IPS-18c (cell line): ENCODE results near the gene DEUP1.
"Not testable (repeated sequence)": the region's sequence is repeated elsewhere in the genome, so short reads cannot be mapped to it uniquely, and the experiment has no call there.

Experiments
- H3K4me3 ChIP-seq: 2 replicates; pipeline ENCODE4 v1.7.0; 2013; ENCODE audit warnings: low read depth, mild to moderate bottlenecking, low read length, moderate library complexity; ENCODE audit not compliant: insufficient read depth
- H3K9me3 ChIP-seq: one replicate; pipeline ENCODE4 v1.6.1; 2013; ENCODE audit warnings: mild to moderate bottlenecking, low read length, moderate library complexity; ENCODE audit not compliant: control insufficient read depth, insufficient read depth

The DEUP1 gene

GRCh38 chr11:93340223-93340622 is 9.7 kb downstream of the DEUP1 start:
- no peak overlapping the region for H3K4me3 ChIP-seq

GRCh38 chr11:93344855-93345333 is 14.4 kb downstream of the DEUP1 start:
- no peaks in the 10 kb centered on the region for H3K9me3 ChIP-seq
- no peak overlapping the region for H3K4me3 ChIP-seq

More at GRCh38 chr11:93340223-93340622, 9.7 kb downstream of the DEUP1 start:
- H3K9me3 ChIP-seq = no peaks in the 10 kb centered on the region

- no peak overlapping the region for H3K4me3 ChIP-seq
- peaks cover 4% of the 10 kb centered on the region for H3K9me3 ChIP-seq
Measured at GRCh38 chr11:93348930-93349329, 18.4 kb downstream of the DEUP1 start.

GRCh38 chr11:93350835-93351234 is 20.3 kb downstream of the DEUP1 start:
- H3K4me3 ChIP-seq = no peak overlapping the region
- peaks cover 6% of the 10 kb centered on the region for H3K9me3 ChIP-seq

- no peaks in the 10 kb centered on the region for H3K9me3 ChIP-seq
Measured at GRCh38 chr11:93359396-93359795, 28.9 kb downstream of the DEUP1 start.

GRCh38 chr11:93361435-93361834 is 30.9 kb downstream of the DEUP1 start:
- Histone ChIP-seq H3K4me3 (no peak overlapping the region), H3K9me3 (no peaks in the 10 kb centered on the region)

More at GRCh38 chr11:93359396-93359795, 28.9 kb downstream of the DEUP1 start:
- H3K4me3 ChIP-seq = no peak overlapping the region

GRCh38 chr11:93368022-93368421 is 37.5 kb downstream of the DEUP1 start:
- Histone ChIP-seq H3K4me3 (no peak overlapping the region), H3K9me3 (no peaks in the 10 kb centered on the region)

- Histone ChIP-seq H3K9me3 (no peaks in the 10 kb centered on the region), H3K4me3 (no peak overlapping the region)
Measured at GRCh38 chr11:93370260-93370659, 39.7 kb downstream of the DEUP1 start.

GRCh38 chr11:93389737-93390136 is 59.2 kb downstream of the DEUP1 start:
- Histone ChIP-seq H3K9me3 (no peaks in the 10 kb centered on the region), H3K4me3 (no peak overlapping the region)

GRCh38 chr11:93392867-93393266 is 62.3 kb downstream of the DEUP1 start:
- H3K9me3 ChIP-seq = no peaks in the 10 kb centered on the region
- no peak overlapping the region for H3K4me3 ChIP-seq

GRCh38 chr11:93393386-93393785 is 62.8 kb downstream of the DEUP1 start:
- Histone ChIP-seq H3K9me3 (no peaks in the 10 kb centered on the region), H3K4me3 (no peak overlapping the region)

GRCh38 chr11:93394488-93394887 is 63.9 kb downstream of the DEUP1 start:
- Histone ChIP-seq H3K9me3 (no peaks in the 10 kb centered on the region), H3K4me3 (no peak overlapping the region)

- Histone ChIP-seq H3K9me3 (no peaks in the 10 kb centered on the region), H3K4me3 (no peak overlapping the region)
Measured at GRCh38 chr11:93396316-93396715, 65.8 kb downstream of the DEUP1 start.

GRCh38 chr11:93403930-93404329 is 73.4 kb downstream of the DEUP1 start:
- Histone ChIP-seq H3K9me3 (no peaks in the 10 kb centered on the region), H3K4me3 (no peak overlapping the region)

- Histone ChIP-seq H3K9me3 (no peaks in the 10 kb centered on the region), H3K4me3 (no peak overlapping the region)
Measured at GRCh38 chr11:93407777-93408401, 77.3 kb downstream of the DEUP1 start.

- H3K9me3 ChIP-seq = no peaks in the 10 kb centered on the region
- no peak overlapping the region for H3K4me3 ChIP-seq
Measured at GRCh38 chr11:93410441-93410840, 79.9 kb downstream of the DEUP1 start.

- Histone ChIP-seq H3K9me3 (no peaks in the 10 kb centered on the region), H3K4me3 (no peak overlapping the region)
Measured at GRCh38 chr11:93411705-93412104, 81.2 kb downstream of the DEUP1 start.

- Histone ChIP-seq H3K9me3 (no peaks in the 10 kb centered on the region), H3K4me3 (no peak overlapping the region)
Measured at GRCh38 chr11:93432247-93432646, 101.7 kb downstream of the DEUP1 start.

- H3K4me3 ChIP-seq, H3K9me3 ChIP-seq: not testable (repeated sequence)
Measured at GRCh38 chr11:93443232-93443631, 112.7 kb downstream of the DEUP1 start.
